Activated CD4-positive, alpha-beta T cell treated with anti-CD3 and anti-CD28 coated beads for 36 hours (primary cell): Measurements from ENCODE around the gene LCN9. TPM values are rescaled to one million over a fixed set of nuclear protein-coding genes. Genes with fewer than 3 reads are reported as not detected.

Source experiments
- ATAC-seq: fragments of 200-7000 bp; cut with Tn5 transposase; one replicate; pipeline ENCODE4 v1.10.0; 2021; ENCODE audit warnings: mild to moderate bottlenecking, moderate library complexity
- CTCF ChIA-PET: fragments of 350-600 bp; sonication (Branson Sonifier 250); formaldehyde crosslinking; loops from one replicate; lab custom pipeline; 2021; ENCODE audit warnings: antibody characterized with exemption; lab: Charles Lee
- POLR2A ChIA-PET: fragments of 350-600 bp; sonication (Branson Sonifier 250); formaldehyde crosslinking; loops from one replicate; lab custom pipeline; 2021; ENCODE audit warnings: antibody characterized with exemption, inconsistent platforms; lab: Charles Lee
- DNase-seq: peaks from one replicate; pipeline ENCODE4 v3.0.0-alpha.2; 2020
- H3K27ac Mint-ChIP-seq: one replicate; pipeline ENCODE4 v1.8.0; 2021; ENCODE audit warnings: mixed read lengths
- H3K27me3 Mint-ChIP-seq: one replicate; pipeline ENCODE4 v1.8.0; 2021; ENCODE audit warnings: mixed read lengths
- H3K36me3 Mint-ChIP-seq: one replicate; pipeline ENCODE4 v1.8.0; 2021; ENCODE audit warnings: low read depth, mixed read lengths
- H3K4me1 Mint-ChIP-seq: one replicate; pipeline ENCODE4 v1.8.0; 2021; ENCODE audit warnings: mixed read lengths
- H3K4me3 Mint-ChIP-seq: one replicate; pipeline ENCODE4 v1.8.0; 2021; ENCODE audit warnings: mild to moderate bottlenecking, moderate library complexity, mixed read lengths
- H3K9me3 Mint-ChIP-seq: one replicate; pipeline ENCODE4 v1.8.0; 2021; ENCODE audit warnings: low read depth, mixed read lengths
- intact Hi-C, 2 experiments: fragments of 100-400 bp; cut with DNase I in 1 of 2; cut with micrococcal nuclease in 1 of 2; formaldehyde crosslinking; loops; one replicate each; pipeline versions ENCODE4 v1.14.2 to v1.15.1; 2022 to 2024; cut with DNase I, micrococcal nuclease
- total RNA-seq, 2 experiments: library from RNA; stranded (reverse); gene quantifications; one replicate each; pipeline ENCODE4 v1.2.3, GENCODE V29; 2021

The LCN9 gene
- total RNA-seq, 2 experiments from 2014 or later: not detected

GRCh38 chr9:135715056-135715595 is 52.0 kb downstream of the LCN9 start:
- H3K27ac Mint-ChIP-seq: no peak overlapping the region
- POLR2A ChIA-PET: no interaction called here
- H3K4me3 Mint-ChIP-seq: no peak overlapping the region
- H3K4me1 Mint-ChIP-seq: no peaks in the 10 kb centered on the region
- CTCF ChIA-PET: no interaction called here
- peaks cover 25% of the 10 kb centered on the region for H3K27me3 Mint-ChIP-seq
- intact Hi-C loops: no loop called here
- no peak for ATAC-seq
- DNase-seq: no peak
- H3K36me3 Mint-ChIP-seq: no peaks in the 10 kb centered on the region
- H3K9me3 Mint-ChIP-seq: no peaks in the 10 kb centered on the region

GRCh38 chr9:135716045-135716444 is 52.9 kb downstream of the LCN9 start:
- H3K36me3 Mint-ChIP-seq: no peaks in the 10 kb centered on the region
- CTCF ChIA-PET: no interaction called here
- no peak for DNase-seq
- H3K27me3 Mint-ChIP-seq: peaks cover 25% of the 10 kb centered on the region
- H3K9me3 Mint-ChIP-seq: no peaks in the 10 kb centered on the region
- intact Hi-C loops: no loop called here
- ATAC-seq: no peak
- no peak overlapping the region for H3K4me3 Mint-ChIP-seq
- no peak overlapping the region for H3K27ac Mint-ChIP-seq
- POLR2A ChIA-PET: no interaction called here
- no peaks in the 10 kb centered on the region for H3K4me1 Mint-ChIP-seq

Other genes with a start within 250 kb of the LCN9 start
- gene PPP1R26, start 183.5 kb upstream of the LCN9 start, total RNA-seq: 1 to 10 TPM; 1.5 to 2.4 TPM
- gene MRPS2, start 162.6 kb upstream of the LCN9 start, total RNA-seq: 10 to 100 TPM; 50.0 to 70.6 TPM
- not detected for gene LCN1, start 141.9 kb upstream of the LCN9 start, total RNA-seq
- gene OBP2A, start 117.2 kb upstream of the LCN9 start, total RNA-seq: not detected
- gene PAEP, start 101.6 kb upstream of the LCN9 start, total RNA-seq: not detected
- gene GLT6D1, start 23.8 kb upstream of the LCN9 start, total RNA-seq: not detected
- gene SOHLH1, start 36.2 kb downstream of the LCN9 start, total RNA-seq: not detected
- gene KCNT1, start 38.9 kb downstream of the LCN9 start, total RNA-seq: not detected
- 10 to 100 TPM; 31.2 to 33.4 TPM for gene CAMSAP1, start 244.2 kb downstream of the LCN9 start, total RNA-seq